HuH-7.5 (cell line): Measurements from ENCODE around the gene SMAD3.

ENCODE experiments used
- DNase-seq: peaks from one replicate; pipeline ENCODE4 v3.0.0; 2011; ENCODE audit warnings: low spot score

Gene SMAD3

GRCh38 chr15:67166280-67167009 is 101.0 kb downstream of the SMAD3 start:
- DNase-seq, result no peak

DNA sequence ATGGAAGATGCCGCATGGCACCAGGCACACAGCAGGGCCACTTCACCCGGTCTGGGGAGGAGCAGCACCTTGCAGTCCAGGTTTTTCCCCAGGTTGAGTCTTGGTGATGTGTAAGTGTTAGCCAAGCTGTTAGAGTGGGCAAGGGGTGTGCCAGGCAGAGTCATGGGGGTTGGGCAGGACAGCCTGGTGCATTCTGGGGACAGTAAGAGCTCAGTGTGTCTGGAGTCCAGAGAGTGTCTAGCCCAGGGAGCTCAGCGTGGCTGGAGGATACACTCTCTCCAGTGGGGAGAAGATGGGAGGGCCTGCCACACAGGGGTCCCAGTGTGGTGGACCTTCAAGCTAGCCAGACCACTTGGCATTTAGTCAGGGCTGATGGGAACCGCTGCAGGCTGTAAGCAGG is 101.7 kb downstream of the SMAD3 start:
- DNase-seq, result no peak

DNA sequence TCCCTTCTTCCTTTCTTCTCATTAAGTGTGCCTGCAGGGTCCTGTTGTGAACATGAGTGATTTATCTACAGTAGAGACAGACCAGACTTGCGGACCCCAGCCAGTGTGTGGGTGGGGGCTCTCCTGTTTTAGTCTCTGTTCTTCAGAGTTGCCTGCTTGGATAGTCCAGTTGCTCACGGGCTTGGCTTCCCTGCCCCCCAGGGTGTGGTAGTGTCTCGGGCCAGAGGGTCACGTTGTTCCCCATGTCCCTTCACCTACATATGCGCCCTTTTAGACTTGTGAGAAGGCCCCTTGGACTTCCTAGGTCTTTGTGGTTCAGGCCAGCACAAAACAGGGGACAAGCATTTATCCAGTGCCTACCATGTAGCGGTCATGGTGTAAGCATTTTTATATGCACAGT is 103.3 kb downstream of the SMAD3 start:
- DNase-seq, result no peak

- no peak for DNase-seq
Observed at GRCh38 chr15:67170143-67170925, 104.9 kb downstream of the SMAD3 start.

- DNase-seq, result no peak
Observed at GRCh38 chr15:67171471-67171870, 106.1 kb downstream of the SMAD3 start.

- DNase-seq, result no peak
Observed at GRCh38 chr15:67172172-67172571, 106.8 kb downstream of the SMAD3 start.

GRCh38 chr15:67173005-67173404 is 107.6 kb downstream of the SMAD3 start:
- no peak for DNase-seq

DNA sequence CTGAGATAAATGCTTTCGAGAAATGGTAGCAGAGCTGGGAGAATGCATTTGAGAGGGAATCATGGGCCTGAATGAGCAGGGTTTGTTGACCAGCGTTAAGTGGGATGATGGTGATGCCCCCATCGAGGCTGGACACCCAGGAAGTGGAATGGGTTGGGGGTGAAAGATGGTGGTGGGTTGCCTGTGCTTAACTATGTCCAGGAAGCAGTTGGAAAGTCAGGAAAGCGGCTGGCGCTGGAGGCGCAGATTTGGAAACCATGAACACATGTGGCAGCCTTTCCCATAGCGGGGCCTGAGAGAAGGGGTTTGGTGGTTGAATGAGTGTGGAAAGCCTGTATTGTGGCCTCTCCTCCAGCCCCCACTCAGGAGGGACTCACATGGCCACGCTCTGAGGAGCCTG is 108.4 kb downstream of the SMAD3 start:
- DNase-seq, result no peak

- no peak for DNase-seq
Observed at GRCh38 chr15:67174446-67174845, 109.0 kb downstream of the SMAD3 start.

DNA sequence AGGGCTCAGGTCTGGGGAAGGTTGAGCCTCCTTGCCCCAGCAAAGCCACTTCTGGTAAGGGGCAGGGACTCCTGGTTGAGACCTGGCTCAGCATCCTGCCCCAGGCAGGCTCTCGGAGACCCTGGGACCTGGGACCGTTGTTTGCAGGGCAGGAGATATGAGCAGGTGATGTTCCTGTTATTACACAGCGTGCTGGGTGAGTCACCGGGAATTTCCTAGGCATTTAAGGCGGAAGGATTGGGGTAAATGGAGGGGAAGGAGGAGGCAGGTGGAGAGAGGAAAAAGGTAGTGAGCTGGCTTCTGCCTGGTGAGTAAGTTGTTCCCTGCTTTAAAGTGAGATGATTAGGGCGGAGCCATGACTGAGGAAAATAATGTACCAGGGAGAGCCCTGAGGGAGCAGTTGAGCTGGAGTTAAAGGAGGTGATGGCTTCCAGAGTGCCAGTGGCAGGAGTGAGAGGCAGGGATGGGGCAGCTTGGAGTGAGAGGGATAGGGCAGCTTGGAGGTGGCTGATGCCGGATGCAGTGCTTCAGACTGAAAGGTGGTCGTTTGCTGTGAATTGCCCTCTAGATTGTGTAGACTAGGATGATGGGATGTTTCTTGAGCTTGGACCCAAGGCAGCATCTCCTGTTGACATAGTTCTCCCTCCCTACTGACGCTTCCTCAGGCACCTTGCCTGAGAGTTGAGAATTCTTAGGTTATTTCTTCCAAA is 109.6 kb downstream of the SMAD3 start:
- DNase-seq, result no peak

DNA sequence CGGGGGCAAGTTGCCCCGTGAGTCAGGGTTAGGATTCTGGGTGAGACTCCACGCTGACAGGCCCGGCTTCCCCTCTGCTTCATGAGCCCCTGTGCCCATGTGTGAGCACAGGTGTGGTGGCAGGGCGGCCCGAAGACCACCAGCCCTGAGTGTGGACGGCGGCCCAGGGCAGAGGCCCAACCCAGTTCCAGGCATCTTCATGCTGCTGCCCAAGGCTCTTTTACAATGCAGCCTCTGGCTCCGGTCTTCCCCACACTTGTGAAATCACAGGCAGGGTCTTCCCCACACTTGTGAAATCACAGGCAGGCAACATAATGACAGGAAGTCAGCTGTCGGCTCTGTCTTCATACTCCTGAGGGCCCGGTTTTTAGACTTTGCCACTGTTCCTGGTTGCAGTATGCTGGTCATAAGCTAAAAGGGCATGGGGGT is 110.3 kb downstream of the SMAD3 start:
- DNase-seq, result no peak

GRCh38 chr15:67176195-67176971 is 111.0 kb downstream of the SMAD3 start:
- no peak for DNase-seq

- no peak for DNase-seq
Observed at GRCh38 chr15:67177752-67178151, 112.3 kb downstream of the SMAD3 start.

DNA sequence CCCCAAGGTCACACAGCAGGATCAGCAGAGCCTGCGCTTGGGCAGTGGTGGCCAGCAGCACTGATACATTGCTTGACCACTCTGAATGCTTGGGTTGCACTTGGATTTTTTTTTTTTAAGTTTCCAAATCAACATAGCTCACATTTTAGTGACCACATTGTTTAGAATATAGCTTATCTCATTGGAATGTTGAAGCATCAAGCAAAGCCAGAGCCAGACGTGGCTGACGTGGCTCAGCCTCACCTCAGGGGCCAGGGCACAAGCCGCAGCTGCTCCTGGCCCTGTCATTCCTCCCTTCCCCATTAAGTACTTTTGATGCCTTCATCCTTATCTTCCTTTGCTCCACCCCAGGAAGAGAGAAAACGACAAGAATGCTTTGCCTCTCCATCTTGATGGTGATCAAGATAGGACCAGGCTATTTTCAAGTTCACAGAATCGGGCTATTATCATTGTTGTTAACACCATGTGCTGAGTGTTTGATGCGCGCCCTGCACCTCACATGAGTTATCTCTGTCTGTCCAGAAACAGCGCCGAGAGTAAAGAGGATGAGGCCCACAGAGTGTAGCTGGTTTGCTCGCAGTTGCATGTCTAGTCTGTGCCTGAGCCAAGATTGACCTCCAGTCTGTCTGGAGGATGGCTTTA is 113.3 kb downstream of the SMAD3 start:
- no peak for DNase-seq

DNA sequence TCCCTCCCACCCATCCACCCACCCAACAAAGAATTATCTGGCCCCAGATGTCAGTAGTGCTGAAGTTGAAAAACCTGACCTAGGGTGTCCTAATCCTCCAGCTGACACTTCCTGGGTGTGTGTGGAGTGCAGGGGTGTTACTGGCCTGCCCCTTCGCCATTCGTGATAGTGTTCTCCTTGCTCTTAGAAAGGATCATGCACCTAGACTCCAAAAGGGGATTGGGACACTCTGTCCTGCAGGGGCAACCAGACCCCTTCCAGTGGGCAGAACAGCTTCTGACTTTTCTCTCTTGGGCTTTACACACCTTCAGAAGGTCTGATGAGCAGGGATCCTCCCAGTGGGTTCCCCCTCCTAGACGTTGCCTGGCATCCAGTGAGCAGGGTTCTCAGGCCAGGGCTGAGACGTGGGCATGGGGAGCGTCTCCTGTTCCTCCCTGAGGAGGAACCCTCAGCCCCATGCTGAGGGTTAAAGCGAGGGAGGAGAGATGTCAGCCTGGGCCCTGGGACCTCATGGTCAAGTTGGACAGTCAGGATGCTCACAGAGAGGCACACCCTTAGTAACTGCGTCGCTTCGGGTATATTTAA is 114.1 kb downstream of the SMAD3 start:
- DNase-seq, result no peak

GRCh38 chr15:67180035-67180434 is 114.6 kb downstream of the SMAD3 start:
- DNase-seq, result no peak

GRCh38 chr15:67180514-67181191 is 115.3 kb downstream of the SMAD3 start:
- no peak for DNase-seq

DNA sequence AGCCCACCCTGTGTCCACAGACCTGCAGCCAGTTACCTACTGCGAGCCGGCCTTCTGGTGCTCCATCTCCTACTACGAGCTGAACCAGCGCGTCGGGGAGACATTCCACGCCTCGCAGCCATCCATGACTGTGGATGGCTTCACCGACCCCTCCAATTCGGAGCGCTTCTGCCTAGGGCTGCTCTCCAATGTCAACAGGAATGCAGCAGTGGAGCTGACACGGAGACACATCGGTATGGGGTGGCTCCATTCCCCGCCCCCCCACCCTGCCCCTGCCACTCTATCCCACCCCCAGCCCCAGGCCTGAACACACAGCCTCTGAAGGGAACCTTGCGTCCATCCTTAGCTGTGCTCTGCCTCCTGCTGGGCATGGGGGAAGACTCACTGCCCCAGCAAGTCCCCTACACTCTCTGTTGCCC is 115.8 kb downstream of the SMAD3 start:
- DNase-seq, result no peak

- no peak for DNase-seq
Observed at GRCh38 chr15:67183443-67184169, 118.2 kb downstream of the SMAD3 start.
